H9 (cell line): ENCODE data around the gene FAM110A. TPM values are rescaled to one million over a fixed set of nuclear protein-coding genes. Genes with fewer than 3 reads are reported as not detected.

ENCODE experiments used
- DNase-seq: peaks from one replicate; pipeline ENCODE4 v3.0.0-alpha.2; 2017
- H2AFZ ChIP-seq: one replicate; pipeline ENCODE4 v1.6.1; 2013; ENCODE audit warnings: mild to moderate bottlenecking, low read length, control low read depth, moderate library complexity
- H2AK5ac ChIP-seq: 2 replicates; pipeline ENCODE4 v1.6.1; 2013; ENCODE audit warnings: low read length, control low read depth, mixed read lengths; ENCODE audit not compliant: insufficient read length
- H2BK120ac ChIP-seq: one replicate; pipeline ENCODE4 v1.6.1; 2013; ENCODE audit warnings: low read depth, mild to moderate bottlenecking, low read length, control low read depth, inconsistent platforms; ENCODE audit not compliant: poor library complexity, severe bottlenecking
- H2BK12ac ChIP-seq: 2 replicates; pipeline ENCODE4 v1.6.1; 2013; ENCODE audit warnings: low read length, control low read depth, mixed read lengths, low read depth; ENCODE audit not compliant: insufficient read length
- H2BK15ac ChIP-seq: 2 replicates; pipeline ENCODE4 v1.6.1; 2013; ENCODE audit warnings: low read depth, low read length, control low read depth
- H2BK20ac ChIP-seq: one replicate; pipeline ENCODE4 v1.6.1; 2013; ENCODE audit warnings: low read depth, mild to moderate bottlenecking, low read length, control low read depth, inconsistent platforms; ENCODE audit not compliant: poor library complexity, severe bottlenecking
- H2BK5ac ChIP-seq: 2 replicates; pipeline ENCODE4 v1.6.1; 2013; ENCODE audit warnings: low read length, control low read depth, mixed read lengths; ENCODE audit not compliant: insufficient read length
- H3K14ac ChIP-seq: 2 replicates; pipeline ENCODE4 v1.6.1; 2013; ENCODE audit warnings: low read length, control low read depth; ENCODE audit not compliant: insufficient read depth
- H3K18ac ChIP-seq: 2 replicates; pipeline ENCODE4 v1.6.1; 2013; ENCODE audit warnings: low read depth, mild to moderate bottlenecking, mixed read lengths, low read length, control low read depth; ENCODE audit not compliant: insufficient read length
- H3K23ac ChIP-seq: 2 replicates; pipeline ENCODE4 v1.6.1; 2013; ENCODE audit warnings: low read length, control low read depth, mixed read lengths, low read depth; ENCODE audit not compliant: insufficient read length
- H3K23me2 ChIP-seq: 2 replicates; pipeline ENCODE4 v1.6.1; 2013; ENCODE audit warnings: low read depth, mild to moderate bottlenecking, mixed read lengths, low read length, control low read depth; ENCODE audit not compliant: insufficient read length, poor library complexity, severe bottlenecking
- H3K27ac ChIP-seq: 2 replicates; pipeline ENCODE4 v1.5.1; 2013; ENCODE audit warnings: low read length, control low read depth, mixed read lengths, low read depth; ENCODE audit not compliant: insufficient read length
- H3K27me3 ChIP-seq: 2 replicates; pipeline ENCODE4 v1.6.1; 2013; ENCODE audit warnings: low read length, control low read depth, inconsistent platforms; ENCODE audit not compliant: insufficient read depth
- H3K4ac ChIP-seq: 2 replicates; pipeline ENCODE4 v1.6.1; 2013; ENCODE audit warnings: low read depth, mild to moderate bottlenecking, control low read depth, inconsistent platforms, low read length, moderate library complexity
- H3K4me1 ChIP-seq: 2 replicates; pipeline ENCODE4 v1.6.1; 2013; ENCODE audit warnings: low read length, control low read depth, inconsistent platforms; ENCODE audit not compliant: insufficient read depth
- H3K4me2 ChIP-seq: 2 replicates; pipeline ENCODE4 v1.6.1; 2013; ENCODE audit warnings: low read length, control low read depth, mixed read lengths; ENCODE audit not compliant: insufficient read length, insufficient read depth
- H3K56ac ChIP-seq: 2 replicates; pipeline ENCODE4 v1.6.1; 2013; ENCODE audit warnings: low read depth, mild to moderate bottlenecking, mixed read lengths, low read length, control low read depth; ENCODE audit not compliant: insufficient read length
- H3K79me1 ChIP-seq: 2 replicates; pipeline ENCODE4 v1.6.1; 2013; ENCODE audit warnings: low read depth, mild to moderate bottlenecking, moderate library complexity, low read length, control low read depth, inconsistent platforms; ENCODE audit not compliant: insufficient read depth, poor library complexity, severe bottlenecking
- H3K79me2 ChIP-seq: 2 replicates; pipeline ENCODE4 v1.6.1; 2013; ENCODE audit warnings: low read length, control low read depth, inconsistent platforms; ENCODE audit not compliant: insufficient read depth
- H3K9ac ChIP-seq: 2 replicates; pipeline ENCODE4 v1.6.1; 2013; ENCODE audit warnings: low read length, control low read depth, mixed read lengths; ENCODE audit not compliant: insufficient read length; ENCODE audit errors: extremely low read depth
- H3K9me3 ChIP-seq: one replicate; pipeline ENCODE4 v1.6.1; 2013; ENCODE audit warnings: low read depth, low read length, inconsistent platforms; ENCODE audit not compliant: control insufficient read depth
- H3T11ph ChIP-seq: one replicate; pipeline ENCODE4 v1.6.1; 2013; ENCODE audit warnings: mild to moderate bottlenecking, low read length, control low read depth, inconsistent platforms
- H4K20me1 ChIP-seq: one replicate; pipeline ENCODE4 v1.6.1; 2013; ENCODE audit not compliant: control insufficient read depth, insufficient read length, insufficient read depth
- H4K5ac ChIP-seq: 2 replicates; pipeline ENCODE4 v1.6.1; 2013; ENCODE audit warnings: low read depth, mild to moderate bottlenecking, mixed read lengths, low read length, control low read depth; ENCODE audit not compliant: insufficient read length
- H4K8ac ChIP-seq: replicated peaks from 2 replicates; pipeline ENCODE4 v1.6.1; 2013; ENCODE audit warnings: low read length, control low read depth, mixed read lengths, low read depth; ENCODE audit not compliant: insufficient read length
- H4K91ac ChIP-seq: 2 replicates; pipeline ENCODE4 v1.6.1; 2013; ENCODE audit warnings: low read depth, mild to moderate bottlenecking, moderate library complexity, mixed read lengths, low read length, control low read depth; ENCODE audit not compliant: insufficient read length
- H3K27ac Mint-ChIP-seq, 3 experiments: 2 replicates in 2 of 3; 3 replicates in 1 of 3; pipeline ENCODE4 v1.8.0; 2020 to 2021; ENCODE audit warnings: mixed read lengths in 3 of 3, mild to moderate bottlenecking in 1 of 3, moderate library complexity in 1 of 3
- H3K27me3 Mint-ChIP-seq: 2 replicates; pipeline ENCODE4 v1.8.0; 2021; ENCODE audit warnings: low read depth, mild to moderate bottlenecking, moderate library complexity, mixed read lengths
- H3K36me3 Mint-ChIP-seq, 3 experiments: 2 replicates in 2 of 3; 3 replicates in 1 of 3; pipeline ENCODE4 v1.8.0; 2020 to 2021; ENCODE audit warnings: low read depth in 3 of 3, mixed read lengths in 3 of 3; ENCODE audit not compliant: insufficient read depth in 1 of 3
- H3K4me1 Mint-ChIP-seq, 2 experiments: 2 replicates each; pipeline ENCODE4 v1.8.0; 2020; ENCODE audit warnings: mixed read lengths in 2 of 2
- H3K4me3 Mint-ChIP-seq, 2 experiments: 2 replicates in 1 of 2; 3 replicates in 1 of 2; pipeline ENCODE4 v1.8.0; 2020 to 2021; ENCODE audit warnings: mild to moderate bottlenecking in 2 of 2, mixed read lengths in 2 of 2, moderate library complexity in 1 of 2
- H3K9me3 Mint-ChIP-seq, 2 experiments: 2 replicates in 1 of 2; 3 replicates in 1 of 2; pipeline ENCODE4 v1.8.0; 2020; ENCODE audit warnings: mild to moderate bottlenecking in 2 of 2, mixed read lengths in 2 of 2, moderate library complexity in 1 of 2
- whole genome bisulfite sequencing: extraction: QIAGEN DNeasy Blood & Tissue Kit; methylation state at CpG from one replicate; pipeline ENCODE4 v1.1.7; 2013; ENCODE audit warnings: missing lambda C conversion rate, low lambda C conversion rate, mixed read lengths; ENCODE audit not compliant: insufficient read length; ENCODE audit errors: extremely low coverage; 5-methylcytosine and 5-hydroxymethylcytosine counted together
- total RNA-seq: library from RNA; stranded (reverse); gene quantifications from 2 replicates; pipeline ENCODE4 v1.2.1, GENCODE V29; 2021
- TF ChIP-seq, protein P1 (sequence below): fragments of 200-600 bp; sonication (generic); conservative IDR thresholded peaks from 3 replicates; pipeline ENCODE4 v1.8.0; 2021; ENCODE audit warnings: antibody characterized with exemption, mild to moderate bottlenecking

FAM110A gene
- total RNA-seq, 1 experiment from 2014 or later: 10.3 TPM

GRCh38 chr20:840858-841567, 7.5 kb downstream of the FAM110A start:
- Histone ChIP-seq H3K79me2 (no peaks in the 10 kb centered on the region), H3K4me2 (peak overlapping the region; percentile 94), H2BK12ac (no peak overlapping the region), H3K4me1 (no peaks in the 10 kb centered on the region; the same call in 1 of the 2 replicates), H4K8ac (no peak overlapping the region), H3K23ac (no peak overlapping the region), H3K9ac (no peak overlapping the region), H3K27ac (no peak overlapping the region), H2AFZ (no peak overlapping the region), H2BK5ac (no peak overlapping the region), H3T11ph (no peak overlapping the region), H3K56ac (no peak overlapping the region), H3K9me3 (no peaks in the 10 kb centered on the region), H3K27me3 (no peaks in the 10 kb centered on the region; the same call in 1 of the 2 replicates), H3K14ac (peak overlapping the region; percentile 67; the same call in 1 of the 2 replicates), H3K18ac (no peak overlapping the region), H4K20me1 (no peaks in the 10 kb centered on the region), H4K5ac (no peak overlapping the region), H3K23me2 (peaks cover 28% of the 10 kb centered on the region), H3K4ac (no peak overlapping the region), H2BK20ac (no peak overlapping the region), H2BK15ac (no peak overlapping the region), H2BK120ac (no peak overlapping the region), H3K79me1 (no peaks in the 10 kb centered on the region), H4K91ac (no peak overlapping the region), H2AK5ac (no peak overlapping the region)
- Mint-ChIP-seq H3K36me3 (peaks cover 0 to 2% (median 0%) of the 10 kb centered on the region in 3 experiments; a peak in 3 of 7 replicates), H3K4me1 (peaks cover 19 to 22% of the 10 kb centered on the region in 2 experiments), H3K27ac (no peak overlapping the region), H3K27me3 (peaks cover 44% of the 10 kb centered on the region), H3K4me3 (peak overlapping the region; percentile 76 to 86), H3K9me3 (peaks cover 0 to 3% of the 10 kb centered on the region in 2 experiments; a peak in 2 of 5 replicates)
- TF ChIP-seq, protein P1, sequence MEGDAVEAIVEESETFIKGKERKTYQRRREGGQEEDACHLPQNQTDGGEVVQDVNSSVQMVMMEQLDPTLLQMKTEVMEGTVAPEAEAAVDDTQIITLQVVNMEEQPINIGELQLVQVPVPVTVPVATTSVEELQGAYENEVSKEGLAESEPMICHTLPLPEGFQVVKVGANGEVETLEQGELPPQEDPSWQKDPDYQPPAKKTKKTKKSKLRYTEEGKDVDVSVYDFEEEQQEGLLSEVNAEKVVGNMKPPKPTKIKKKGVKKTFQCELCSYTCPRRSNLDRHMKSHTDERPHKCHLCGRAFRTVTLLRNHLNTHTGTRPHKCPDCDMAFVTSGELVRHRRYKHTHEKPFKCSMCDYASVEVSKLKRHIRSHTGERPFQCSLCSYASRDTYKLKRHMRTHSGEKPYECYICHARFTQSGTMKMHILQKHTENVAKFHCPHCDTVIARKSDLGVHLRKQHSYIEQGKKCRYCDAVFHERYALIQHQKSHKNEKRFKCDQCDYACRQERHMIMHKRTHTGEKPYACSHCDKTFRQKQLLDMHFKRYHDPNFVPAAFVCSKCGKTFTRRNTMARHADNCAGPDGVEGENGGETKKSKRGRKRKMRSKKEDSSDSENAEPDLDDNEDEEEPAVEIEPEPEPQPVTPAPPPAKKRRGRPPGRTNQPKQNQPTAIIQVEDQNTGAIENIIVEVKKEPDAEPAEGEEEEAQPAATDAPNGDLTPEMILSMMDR: no peak
- DNase-seq: no peak
- WGBS: no CpG with 5 or more reads among the region's 59 CpGs
